Neural progenitor cell (in vitro differentiated cells): ENCODE data around the gene TPST1.

Experiments
- CTCF ChIP-seq: fragments of 200-600 bp; sonication (generic); IDR thresholded peaks from 2 replicates; pipeline ENCODE4 v1.5.1; 2017; ENCODE audit warnings: antibody characterized with exemption, mild to moderate bottlenecking
- EZH2 ChIP-seq: fragments of 200-600 bp; sonication (generic); IDR thresholded peaks from 2 replicates; pipeline ENCODE4 v1.6.1; 2017; ENCODE audit warnings: antibody characterized with exemption, mild to moderate bottlenecking, moderate library complexity

DNA sequence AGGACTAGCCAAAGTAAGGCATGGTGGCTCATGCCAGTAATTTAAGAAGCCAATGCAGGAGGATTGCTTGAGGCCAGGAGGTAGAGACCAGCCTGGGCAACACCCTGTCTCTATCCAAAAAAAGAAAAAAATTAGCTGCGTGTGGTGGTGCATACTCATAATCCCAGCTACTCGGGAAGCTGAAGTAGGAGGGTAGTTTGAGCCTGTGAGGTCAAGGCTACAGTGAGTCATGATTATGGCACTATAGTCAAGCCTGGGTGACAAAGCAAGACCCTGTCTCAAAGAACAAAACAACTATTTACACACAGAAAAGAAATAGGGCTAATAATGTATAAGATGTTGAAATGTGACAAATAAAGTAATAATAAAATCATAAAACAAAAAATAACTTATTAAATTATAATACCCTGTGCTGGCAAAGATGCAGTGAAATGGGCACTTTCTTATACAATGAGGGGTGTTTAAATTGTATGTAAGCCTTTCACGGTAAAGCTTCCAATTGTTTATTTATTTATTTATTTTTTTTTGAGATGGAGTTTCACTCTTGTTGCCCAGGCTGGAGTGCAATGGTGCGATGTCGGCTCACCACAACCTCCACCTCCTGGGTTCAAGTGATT is 175.2 kb downstream of the TPST1 start:
- TF ChIP-seq CTCF (no peak), EZH2 (no peak)
